GM12801 (cell line): Measurements from ENCODE around the gene PLPP7.

Source experiments
- CTCF ChIP-seq: IDR thresholded peaks from one replicate; pipeline ENCODE4 v1.5.1; 2011; ENCODE audit warnings: control low read depth; ENCODE audit not compliant: insufficient read length; ENCODE audit errors: extremely low read depth

The PLPP7 gene

GRCh38 chr9:131298816-131299215 lies 9.3 kb downstream of the PLPP7 start:
- TF ChIP-seq CTCF: no peak

- no peak for TF ChIP-seq CTCF
Observed at GRCh38 chr9:131299346-131299960, 9.9 kb downstream of the PLPP7 start.

GRCh38 chr9:131299961-131300347 lies 10.4 kb downstream of the PLPP7 start:
- TF ChIP-seq CTCF: no peak

GRCh38 chr9:131300444-131300843 lies 10.9 kb downstream of the PLPP7 start:
- no peak for TF ChIP-seq CTCF

- TF ChIP-seq CTCF: no peak
Observed at GRCh38 chr9:131302244-131303075, 12.9 kb downstream of the PLPP7 start.

GRCh38 chr9:131303381-131304321 lies 14.1 kb downstream of the PLPP7 start:
- TF ChIP-seq CTCF: no peak
